HuH-7.5 (cell line): ENCODE data around the gene FRMD4B.

Experiments
- DNase-seq: peaks from one replicate; pipeline ENCODE4 v3.0.0; 2011; ENCODE audit warnings: low spot score

The FRMD4B gene

DNA sequence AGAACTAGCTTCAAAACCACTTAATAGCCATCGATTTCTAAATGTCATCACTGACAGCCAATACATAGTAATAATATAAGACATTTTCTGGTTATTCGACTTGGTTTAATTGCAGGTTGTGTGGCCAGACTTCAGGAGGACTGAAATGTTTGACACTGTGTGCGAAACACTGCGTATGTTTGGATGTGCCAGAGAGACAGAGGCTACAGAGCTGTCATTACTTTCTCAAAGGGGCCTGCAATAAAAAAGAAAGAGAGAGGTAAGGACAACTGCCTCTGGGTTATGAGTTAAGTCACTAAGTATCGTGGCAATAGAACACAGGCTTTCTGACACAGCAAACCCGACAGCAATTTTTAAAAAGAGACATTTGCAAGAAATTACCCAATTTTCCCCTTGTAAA, 264.4 kb downstream of the FRMD4B start:
- no peak for DNase-seq

- no peak for DNase-seq
Observed at GRCh38 chr3:69120879-69121464, 264.9 kb downstream of the FRMD4B start.
